H9 (cell line): Measurements from ENCODE around the gene PRR3. TPM values are rescaled to one million over a fixed set of nuclear protein-coding genes. Genes with fewer than 3 reads are reported as not detected.

Source experiments
- DNase-seq: peaks from one replicate; pipeline ENCODE4 v3.0.0-alpha.2; 2017
- H2AFZ ChIP-seq: one replicate; pipeline ENCODE4 v1.6.1; 2013; ENCODE audit warnings: mild to moderate bottlenecking, low read length, control low read depth, moderate library complexity
- H2AK5ac ChIP-seq: 2 replicates; pipeline ENCODE4 v1.6.1; 2013; ENCODE audit warnings: low read length, control low read depth, mixed read lengths; ENCODE audit not compliant: insufficient read length
- H2BK120ac ChIP-seq: one replicate; pipeline ENCODE4 v1.6.1; 2013; ENCODE audit warnings: low read depth, mild to moderate bottlenecking, low read length, control low read depth, inconsistent platforms; ENCODE audit not compliant: poor library complexity, severe bottlenecking
- H2BK12ac ChIP-seq: 2 replicates; pipeline ENCODE4 v1.6.1; 2013; ENCODE audit warnings: low read length, control low read depth, mixed read lengths, low read depth; ENCODE audit not compliant: insufficient read length
- H2BK15ac ChIP-seq: 2 replicates; pipeline ENCODE4 v1.6.1; 2013; ENCODE audit warnings: low read depth, low read length, control low read depth
- H2BK20ac ChIP-seq: one replicate; pipeline ENCODE4 v1.6.1; 2013; ENCODE audit warnings: low read depth, mild to moderate bottlenecking, low read length, control low read depth, inconsistent platforms; ENCODE audit not compliant: poor library complexity, severe bottlenecking
- H2BK5ac ChIP-seq: 2 replicates; pipeline ENCODE4 v1.6.1; 2013; ENCODE audit warnings: low read length, control low read depth, mixed read lengths; ENCODE audit not compliant: insufficient read length
- H3K14ac ChIP-seq: 2 replicates; pipeline ENCODE4 v1.6.1; 2013; ENCODE audit warnings: low read length, control low read depth; ENCODE audit not compliant: insufficient read depth
- H3K18ac ChIP-seq: 2 replicates; pipeline ENCODE4 v1.6.1; 2013; ENCODE audit warnings: low read depth, mild to moderate bottlenecking, mixed read lengths, low read length, control low read depth; ENCODE audit not compliant: insufficient read length
- H3K23ac ChIP-seq: 2 replicates; pipeline ENCODE4 v1.6.1; 2013; ENCODE audit warnings: low read length, control low read depth, mixed read lengths, low read depth; ENCODE audit not compliant: insufficient read length
- H3K23me2 ChIP-seq: 2 replicates; pipeline ENCODE4 v1.6.1; 2013; ENCODE audit warnings: low read depth, mild to moderate bottlenecking, mixed read lengths, low read length, control low read depth; ENCODE audit not compliant: insufficient read length, poor library complexity, severe bottlenecking
- H3K27ac ChIP-seq: 2 replicates; pipeline ENCODE4 v1.5.1; 2013; ENCODE audit warnings: low read length, control low read depth, mixed read lengths, low read depth; ENCODE audit not compliant: insufficient read length
- H3K27me3 ChIP-seq: 2 replicates; pipeline ENCODE4 v1.6.1; 2013; ENCODE audit warnings: low read length, control low read depth, inconsistent platforms; ENCODE audit not compliant: insufficient read depth
- H3K4ac ChIP-seq: 2 replicates; pipeline ENCODE4 v1.6.1; 2013; ENCODE audit warnings: low read depth, mild to moderate bottlenecking, control low read depth, inconsistent platforms, low read length, moderate library complexity
- H3K4me1 ChIP-seq: 2 replicates; pipeline ENCODE4 v1.6.1; 2013; ENCODE audit warnings: low read length, control low read depth, inconsistent platforms; ENCODE audit not compliant: insufficient read depth
- H3K4me2 ChIP-seq: 2 replicates; pipeline ENCODE4 v1.6.1; 2013; ENCODE audit warnings: low read length, control low read depth, mixed read lengths; ENCODE audit not compliant: insufficient read length, insufficient read depth
- H3K56ac ChIP-seq: 2 replicates; pipeline ENCODE4 v1.6.1; 2013; ENCODE audit warnings: low read depth, mild to moderate bottlenecking, mixed read lengths, low read length, control low read depth; ENCODE audit not compliant: insufficient read length
- H3K79me1 ChIP-seq: 2 replicates; pipeline ENCODE4 v1.6.1; 2013; ENCODE audit warnings: low read depth, mild to moderate bottlenecking, moderate library complexity, low read length, control low read depth, inconsistent platforms; ENCODE audit not compliant: insufficient read depth, poor library complexity, severe bottlenecking
- H3K79me2 ChIP-seq: 2 replicates; pipeline ENCODE4 v1.6.1; 2013; ENCODE audit warnings: low read length, control low read depth, inconsistent platforms; ENCODE audit not compliant: insufficient read depth
- H3K9ac ChIP-seq: 2 replicates; pipeline ENCODE4 v1.6.1; 2013; ENCODE audit warnings: low read length, control low read depth, mixed read lengths; ENCODE audit not compliant: insufficient read length; ENCODE audit errors: extremely low read depth
- H3K9me3 ChIP-seq: one replicate; pipeline ENCODE4 v1.6.1; 2013; ENCODE audit warnings: low read depth, low read length, inconsistent platforms; ENCODE audit not compliant: control insufficient read depth
- H3T11ph ChIP-seq: one replicate; pipeline ENCODE4 v1.6.1; 2013; ENCODE audit warnings: mild to moderate bottlenecking, low read length, control low read depth, inconsistent platforms
- H4K20me1 ChIP-seq: one replicate; pipeline ENCODE4 v1.6.1; 2013; ENCODE audit not compliant: control insufficient read depth, insufficient read length, insufficient read depth
- H4K5ac ChIP-seq: 2 replicates; pipeline ENCODE4 v1.6.1; 2013; ENCODE audit warnings: low read depth, mild to moderate bottlenecking, mixed read lengths, low read length, control low read depth; ENCODE audit not compliant: insufficient read length
- H4K8ac ChIP-seq: replicated peaks from 2 replicates; pipeline ENCODE4 v1.6.1; 2013; ENCODE audit warnings: low read length, control low read depth, mixed read lengths, low read depth; ENCODE audit not compliant: insufficient read length
- H4K91ac ChIP-seq: 2 replicates; pipeline ENCODE4 v1.6.1; 2013; ENCODE audit warnings: low read depth, mild to moderate bottlenecking, moderate library complexity, mixed read lengths, low read length, control low read depth; ENCODE audit not compliant: insufficient read length
- H3K27ac Mint-ChIP-seq, 3 experiments: 2 replicates in 2 of 3; 3 replicates in 1 of 3; pipeline ENCODE4 v1.8.0; 2020 to 2021; ENCODE audit warnings: mixed read lengths in 3 of 3, mild to moderate bottlenecking in 1 of 3, moderate library complexity in 1 of 3
- H3K27me3 Mint-ChIP-seq: 2 replicates; pipeline ENCODE4 v1.8.0; 2021; ENCODE audit warnings: low read depth, mild to moderate bottlenecking, moderate library complexity, mixed read lengths
- H3K36me3 Mint-ChIP-seq, 3 experiments: 2 replicates in 2 of 3; 3 replicates in 1 of 3; pipeline ENCODE4 v1.8.0; 2020 to 2021; ENCODE audit warnings: low read depth in 3 of 3, mixed read lengths in 3 of 3; ENCODE audit not compliant: insufficient read depth in 1 of 3
- H3K4me1 Mint-ChIP-seq, 2 experiments: 2 replicates each; pipeline ENCODE4 v1.8.0; 2020; ENCODE audit warnings: mixed read lengths in 2 of 2
- H3K4me3 Mint-ChIP-seq, 2 experiments: 2 replicates in 1 of 2; 3 replicates in 1 of 2; pipeline ENCODE4 v1.8.0; 2020 to 2021; ENCODE audit warnings: mild to moderate bottlenecking in 2 of 2, mixed read lengths in 2 of 2, moderate library complexity in 1 of 2
- H3K9me3 Mint-ChIP-seq, 2 experiments: 2 replicates in 1 of 2; 3 replicates in 1 of 2; pipeline ENCODE4 v1.8.0; 2020; ENCODE audit warnings: mild to moderate bottlenecking in 2 of 2, mixed read lengths in 2 of 2, moderate library complexity in 1 of 2
- WGBS: extraction: QIAGEN DNeasy Blood & Tissue Kit; methylation state at CpG from one replicate; pipeline ENCODE4 v1.1.7; 2013; ENCODE audit warnings: missing lambda C conversion rate, low lambda C conversion rate, mixed read lengths; ENCODE audit not compliant: insufficient read length; ENCODE audit errors: extremely low coverage; 5-methylcytosine and 5-hydroxymethylcytosine counted together
- total RNA-seq: library from RNA; stranded (reverse); gene quantifications from 2 replicates; pipeline ENCODE4 v1.2.1, GENCODE V29; 2021
- TF ChIP-seq, protein P1 (sequence below): fragments of 200-600 bp; sonication (generic); conservative IDR thresholded peaks from 3 replicates; pipeline ENCODE4 v1.8.0; 2021; ENCODE audit warnings: antibody characterized with exemption, mild to moderate bottlenecking

PRR3 gene
- total RNA-seq, 1 experiment from 2014 or later, result 17.0 TPM

GRCh38 chr6:30537931-30538330, 19.2 kb upstream of the PRR3 start:
- no peaks in the 10 kb centered on the region for H3K79me1 ChIP-seq
- H3K4ac ChIP-seq, result no peak overlapping the region
- H3K36me3 Mint-ChIP-seq, result no peaks in the 10 kb centered on the region

More at GRCh38 chr6:30537931-30538330, 19.2 kb upstream of the PRR3 start:
- Histone ChIP-seq H3K4me2 (no peak overlapping the region), H4K8ac (no peak overlapping the region), H2BK5ac (no peak overlapping the region), H3K4me1 (0 out of 2 replicates have a peak, but pooled peaks cover 3% of the 10 kb centered on the region), H4K20me1 (no peaks in the 10 kb centered on the region), H3K23me2 (no peaks in the 10 kb centered on the region), H3T11ph (no peak overlapping the region), H3K14ac (no peak overlapping the region), H2BK120ac (no peak overlapping the region), H2BK12ac (no peak overlapping the region), H2AK5ac (no peak overlapping the region), H2BK20ac (no peak overlapping the region), H2BK15ac (no peak overlapping the region), H4K91ac (no peak overlapping the region), H3K18ac (no peak overlapping the region), H3K56ac (no peak overlapping the region), H2AFZ (no peak overlapping the region), H3K27ac (no peak overlapping the region), H3K9me3 (no peaks in the 10 kb centered on the region), H3K9ac (no peak overlapping the region), H3K79me2 (no peaks in the 10 kb centered on the region), H4K5ac (no peak overlapping the region), H3K27me3 (no peaks in the 10 kb centered on the region), H3K23ac (no peak overlapping the region)
- Mint-ChIP-seq H3K9me3 (no peaks in the 10 kb centered on the region), H3K27me3 (no peaks in the 10 kb centered on the region; the same call in 1 of the 2 replicates), H3K4me3 (no peak overlapping the region), H3K4me1 (peaks cover 10% of the 10 kb centered on the region in 2 experiments), H3K27ac (no peak overlapping the region)
- TF ChIP-seq, protein P1, sequence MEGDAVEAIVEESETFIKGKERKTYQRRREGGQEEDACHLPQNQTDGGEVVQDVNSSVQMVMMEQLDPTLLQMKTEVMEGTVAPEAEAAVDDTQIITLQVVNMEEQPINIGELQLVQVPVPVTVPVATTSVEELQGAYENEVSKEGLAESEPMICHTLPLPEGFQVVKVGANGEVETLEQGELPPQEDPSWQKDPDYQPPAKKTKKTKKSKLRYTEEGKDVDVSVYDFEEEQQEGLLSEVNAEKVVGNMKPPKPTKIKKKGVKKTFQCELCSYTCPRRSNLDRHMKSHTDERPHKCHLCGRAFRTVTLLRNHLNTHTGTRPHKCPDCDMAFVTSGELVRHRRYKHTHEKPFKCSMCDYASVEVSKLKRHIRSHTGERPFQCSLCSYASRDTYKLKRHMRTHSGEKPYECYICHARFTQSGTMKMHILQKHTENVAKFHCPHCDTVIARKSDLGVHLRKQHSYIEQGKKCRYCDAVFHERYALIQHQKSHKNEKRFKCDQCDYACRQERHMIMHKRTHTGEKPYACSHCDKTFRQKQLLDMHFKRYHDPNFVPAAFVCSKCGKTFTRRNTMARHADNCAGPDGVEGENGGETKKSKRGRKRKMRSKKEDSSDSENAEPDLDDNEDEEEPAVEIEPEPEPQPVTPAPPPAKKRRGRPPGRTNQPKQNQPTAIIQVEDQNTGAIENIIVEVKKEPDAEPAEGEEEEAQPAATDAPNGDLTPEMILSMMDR, result no peak
- WGBS, result no CpG with 5 or more reads among the region's 3 CpGs
- DNase-seq, result no peak
